ENCODE data around the gene DNM3. TPM values are rescaled to one million over a fixed set of nuclear protein-coding genes. Genes with fewer than 3 reads are reported as not detected.

Gene DNM3
- polyA plus RNA-seq, 3 donors: 0.15 TPM; not detected in 2

DNA sequence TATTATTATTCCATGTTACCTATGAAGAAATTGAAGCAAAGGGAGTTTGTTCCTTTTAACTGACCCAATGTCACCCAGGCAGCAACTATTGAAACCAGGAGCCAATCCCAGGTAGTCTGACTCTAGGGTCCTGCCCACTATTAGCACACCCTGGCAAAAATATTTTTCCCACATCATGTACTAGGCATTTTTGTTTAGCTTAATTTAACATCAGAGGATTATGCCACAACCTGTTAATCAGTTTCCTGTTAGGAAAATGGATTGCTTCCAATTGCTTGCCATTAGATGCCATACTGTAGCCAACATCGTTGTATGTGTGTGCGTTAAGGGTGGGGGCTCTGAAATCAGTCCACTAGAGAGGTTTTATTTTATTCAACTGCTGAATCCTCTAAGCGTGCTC, 281.1 kb downstream of the DNM3 start:
- Histone ChIP-seq H3K9ac (ENCODE audit: insufficient read depth, low read length, poor library complexity, severe bottlenecking) (no peak overlapping the region), H3K4me1 (ENCODE audit: control insufficient read depth in 1 of 2, insufficient read depth in 2 of 2, low read length in 2 of 2) (no peaks in the 10 kb centered on the region), H3K36me3 (replicated peaks in 1 of 2; ENCODE audit: control insufficient read depth in 1 of 2, insufficient read depth in 2 of 2, low read length in 2 of 2) (no peaks in the 10 kb centered on the region), H3K4me2 (replicated peaks; ENCODE audit: extremely low read depth, low read length, poor library complexity, severe bottlenecking) (no peak overlapping the region), H4K20me1 (ENCODE audit: insufficient read depth, low read length) (no peaks in the 10 kb centered on the region), H2AFZ (ENCODE audit: insufficient read depth, low read depth, low read length, poor library complexity, severe bottlenecking) (no peak overlapping the region), H3K27ac (ENCODE audit: low read depth in 1 of 2, low read length in 2 of 2) (no peak overlapping the region), H3K9me3 (replicated peaks in 1 of 2; ENCODE audit: control insufficient read depth in 1 of 2, insufficient read depth in 1 of 2, low read length in 2 of 2) (no peaks in the 10 kb centered on the region), H3K79me2 (ENCODE audit: insufficient read depth, low read length) (no peaks in the 10 kb centered on the region), H3K4me3 (replicated peaks in 1 of 3; ENCODE audit: low read depth in 2 of 3, low read length in 3 of 3) (no peak overlapping the region), H3K27me3 (ENCODE audit: control insufficient read depth in 2 of 2, insufficient read depth in 2 of 2, low read length in 2 of 2) (no peaks in the 10 kb centered on the region)
- WGBS (ENCODE audit: insufficient coverage): no CpG with 5 or more reads among the region's 3 CpGs
- no peak for DNase-seq
- H3K4me3 Mint-ChIP-seq: no peak overlapping the region
- no peaks in the 10 kb centered on the region for H3K36me3 Mint-ChIP-seq
- no peak overlapping the region for H3K27ac Mint-ChIP-seq
- intact Hi-C loops (cut with micrococcal nuclease): no loop called here
- no peaks in the 10 kb centered on the region for H3K27me3 Mint-ChIP-seq (ENCODE audit: low read depth in 3 of 3)
- peaks cover 0 to 11% (median 3%) of the 10 kb centered on the region in 7 donors for H3K9me3 Mint-ChIP-seq
- no peaks in the 10 kb centered on the region for H3K4me1 Mint-ChIP-seq
- TF ChIP-seq, protein P1, sequence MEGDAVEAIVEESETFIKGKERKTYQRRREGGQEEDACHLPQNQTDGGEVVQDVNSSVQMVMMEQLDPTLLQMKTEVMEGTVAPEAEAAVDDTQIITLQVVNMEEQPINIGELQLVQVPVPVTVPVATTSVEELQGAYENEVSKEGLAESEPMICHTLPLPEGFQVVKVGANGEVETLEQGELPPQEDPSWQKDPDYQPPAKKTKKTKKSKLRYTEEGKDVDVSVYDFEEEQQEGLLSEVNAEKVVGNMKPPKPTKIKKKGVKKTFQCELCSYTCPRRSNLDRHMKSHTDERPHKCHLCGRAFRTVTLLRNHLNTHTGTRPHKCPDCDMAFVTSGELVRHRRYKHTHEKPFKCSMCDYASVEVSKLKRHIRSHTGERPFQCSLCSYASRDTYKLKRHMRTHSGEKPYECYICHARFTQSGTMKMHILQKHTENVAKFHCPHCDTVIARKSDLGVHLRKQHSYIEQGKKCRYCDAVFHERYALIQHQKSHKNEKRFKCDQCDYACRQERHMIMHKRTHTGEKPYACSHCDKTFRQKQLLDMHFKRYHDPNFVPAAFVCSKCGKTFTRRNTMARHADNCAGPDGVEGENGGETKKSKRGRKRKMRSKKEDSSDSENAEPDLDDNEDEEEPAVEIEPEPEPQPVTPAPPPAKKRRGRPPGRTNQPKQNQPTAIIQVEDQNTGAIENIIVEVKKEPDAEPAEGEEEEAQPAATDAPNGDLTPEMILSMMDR (IDR thresholded peaks at IDR 0.05): no peak

DNA sequence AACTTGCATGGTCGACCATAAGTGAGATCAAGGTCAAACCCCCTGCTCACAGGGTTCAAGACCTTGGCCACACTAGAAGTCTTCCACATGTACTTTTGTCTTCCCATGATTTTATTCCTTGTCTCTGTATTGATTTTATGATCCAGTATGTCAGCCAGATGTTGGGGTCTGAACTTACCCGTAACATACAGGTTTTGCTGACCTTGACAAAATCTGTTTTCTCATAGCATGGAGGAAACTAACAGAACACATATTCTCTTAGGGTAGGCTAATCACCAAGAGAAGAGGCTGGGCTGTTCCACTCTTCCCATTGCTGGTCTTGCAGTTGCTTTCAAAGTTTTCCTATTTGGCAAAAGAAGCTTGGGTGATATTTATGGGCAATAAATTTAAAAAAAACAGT, 284.0 kb downstream of the DNM3 start:
- H3K4me1 ChIP-seq (ENCODE audit: control insufficient read depth in 1 of 2, insufficient read depth in 2 of 2, low read length in 2 of 2): no peaks in the 10 kb centered on the region
- H3K79me2 ChIP-seq (ENCODE audit: insufficient read depth, low read length): no peaks in the 10 kb centered on the region
- no peaks in the 10 kb centered on the region for H3K27me3 ChIP-seq (ENCODE audit: control insufficient read depth in 2 of 2, insufficient read depth in 2 of 2, low read length in 2 of 2)
- intact Hi-C loops (cut with micrococcal nuclease): no loop called here
- no peaks in the 10 kb centered on the region for H4K20me1 ChIP-seq (ENCODE audit: insufficient read depth, low read length)
- H3K9ac ChIP-seq (ENCODE audit: insufficient read depth, low read length, poor library complexity, severe bottlenecking): no peak overlapping the region
- TF ChIP-seq, protein P1 (IDR thresholded peaks at IDR 0.05): no peak
- DNase-seq: no peak
- H3K36me3 ChIP-seq (replicated peaks in 1 of 2; ENCODE audit: control insufficient read depth in 1 of 2, insufficient read depth in 2 of 2, low read length in 2 of 2): no peaks in the 10 kb centered on the region
- H3K4me3 Mint-ChIP-seq: no peak overlapping the region
- no CpG with 5 or more reads among the region's 2 CpGs for WGBS (ENCODE audit: insufficient coverage)
- H2AFZ ChIP-seq (ENCODE audit: insufficient read depth, low read depth, low read length, poor library complexity, severe bottlenecking): no peak overlapping the region
- no peaks in the 10 kb centered on the region for H3K4me1 Mint-ChIP-seq
- H3K9me3 Mint-ChIP-seq: peaks cover 0 to 6% (median 2%) of the 10 kb centered on the region in 7 donors
- no peak overlapping the region for H3K4me3 ChIP-seq (replicated peaks in 1 of 3; ENCODE audit: low read depth in 2 of 3, low read length in 3 of 3)
- H3K27me3 Mint-ChIP-seq (ENCODE audit: low read depth in 3 of 3): peaks cover 0 to 2% (median 0%) of the 10 kb centered on the region in 3 donors
- no peaks in the 10 kb centered on the region for H3K9me3 ChIP-seq (replicated peaks in 1 of 2; ENCODE audit: control insufficient read depth in 1 of 2, insufficient read depth in 1 of 2, low read length in 2 of 2)
- no peak overlapping the region for H3K27ac Mint-ChIP-seq
- no peak overlapping the region for H3K27ac ChIP-seq (ENCODE audit: low read depth in 1 of 2, low read length in 2 of 2)
- no peak overlapping the region for H3K4me2 ChIP-seq (replicated peaks; ENCODE audit: extremely low read depth, low read length, poor library complexity, severe bottlenecking)
- H3K36me3 Mint-ChIP-seq: no peaks in the 10 kb centered on the region
